ENCODE measurements around the gene LRG1. TPM values are rescaled to one million over a fixed set of nuclear protein-coding genes. Genes with fewer than 3 reads are reported as not detected.

Gene LRG1
- total and polyA plus RNA-seq, 9 of the 15 experiments (the other 6 are each of a cell fraction or from before 2014, with no cell fraction given): 1.5 to 11.9 (median 8.7) TPM

DNA sequence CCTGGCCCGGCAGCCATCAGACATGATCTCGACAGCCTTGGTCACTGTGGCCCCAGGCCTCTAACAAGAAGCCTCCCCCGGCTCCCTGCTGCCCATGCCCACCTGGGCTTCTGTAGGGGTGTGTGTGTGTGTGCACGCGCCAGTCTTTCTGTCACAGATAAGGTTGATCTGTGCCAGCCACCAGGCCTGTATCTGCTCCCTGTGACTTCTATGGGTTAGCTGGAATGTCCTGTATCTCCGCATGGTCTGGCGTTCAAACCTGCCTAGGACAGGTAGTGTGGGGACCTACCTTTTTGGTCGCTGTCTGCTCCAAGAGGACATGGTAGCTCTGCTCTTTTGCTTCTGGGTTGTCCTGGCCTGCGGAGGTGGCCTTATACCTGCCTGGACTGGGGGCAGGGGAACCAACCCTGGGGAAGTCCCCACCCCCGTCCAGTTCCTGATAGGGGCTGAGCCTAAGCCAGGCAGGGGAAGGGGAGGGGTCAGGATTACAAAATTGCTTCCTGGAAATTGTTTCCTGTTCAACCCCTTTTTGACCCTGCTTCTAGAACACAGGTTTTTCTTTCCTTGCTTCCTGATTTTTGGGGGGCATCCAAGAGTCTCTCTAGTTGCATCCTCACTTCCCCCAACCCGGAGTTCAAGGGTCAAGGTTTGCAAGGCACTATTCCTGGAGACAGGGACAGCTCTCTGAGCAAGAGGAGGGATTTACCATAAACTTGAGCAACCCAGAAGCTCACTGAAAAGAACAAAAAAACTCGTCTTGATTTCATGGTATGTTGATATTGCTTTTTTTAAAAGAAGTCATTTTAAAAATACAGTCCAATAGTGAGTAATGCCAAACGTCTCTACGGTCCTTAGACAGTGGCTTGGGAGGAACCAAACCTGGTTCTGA is at the start of gene LRG1 (continued):
- TF ChIP-seq CTBP1 (IDR thresholded peaks at IDR 0.05; ENCODE audit: borderline replicate concordance) (peak; percentile 59), ASH1L (IDR thresholded peaks at IDR 0.05; ENCODE audit: borderline replicate concordance, low read depth, partially characterized antibody) (peak; percentile 45), KDM4B (IDR thresholded peaks at IDR 0.05; ENCODE audit: borderline replicate concordance in 2 of 2, low read depth in 1 of 2) (no peak), NR0B1 (IDR thresholded peaks at IDR 0.05; ENCODE audit: partially characterized antibody) (no peak), NR2C2 (CRISPR knock-in tag; IDR thresholded peaks at IDR 0.05) (no peak), NR2C2 (tag; IDR thresholded peaks at IDR 0.05) (peak; percentile 98), E2F8 (IDR thresholded peaks at IDR 0.05; ENCODE audit: low read depth, partially characterized antibody) (peak; percentile 21), JUND (IDR thresholded peaks at IDR 0.05; ENCODE audit: borderline replicate concordance, low read depth, low read length) (0 out of 2 replicates have a peak, but pooled peaks have one; percentile 37), JUND (tag; IDR thresholded peaks at IDR 0.05; ENCODE audit: borderline replicate concordance, low read depth, low read length) (no peak; the same call in 2 of the 3 replicates), ZNF77 (CRISPR knock-in tag; IDR thresholded peaks at IDR 0.05) (no peak), BRD9 (IDR thresholded peaks at IDR 0.05; ENCODE audit: low read depth, partially characterized antibody) (no peak), RFX5 (IDR thresholded peaks at IDR 0.05; ENCODE audit: low read depth, low read length) (no peak), HEY1 (CRISPR knock-in tag; IDR thresholded peaks at IDR 0.05; ENCODE audit: borderline replicate concordance) (no peak)
- TF ChIP-seq, protein P1, sequence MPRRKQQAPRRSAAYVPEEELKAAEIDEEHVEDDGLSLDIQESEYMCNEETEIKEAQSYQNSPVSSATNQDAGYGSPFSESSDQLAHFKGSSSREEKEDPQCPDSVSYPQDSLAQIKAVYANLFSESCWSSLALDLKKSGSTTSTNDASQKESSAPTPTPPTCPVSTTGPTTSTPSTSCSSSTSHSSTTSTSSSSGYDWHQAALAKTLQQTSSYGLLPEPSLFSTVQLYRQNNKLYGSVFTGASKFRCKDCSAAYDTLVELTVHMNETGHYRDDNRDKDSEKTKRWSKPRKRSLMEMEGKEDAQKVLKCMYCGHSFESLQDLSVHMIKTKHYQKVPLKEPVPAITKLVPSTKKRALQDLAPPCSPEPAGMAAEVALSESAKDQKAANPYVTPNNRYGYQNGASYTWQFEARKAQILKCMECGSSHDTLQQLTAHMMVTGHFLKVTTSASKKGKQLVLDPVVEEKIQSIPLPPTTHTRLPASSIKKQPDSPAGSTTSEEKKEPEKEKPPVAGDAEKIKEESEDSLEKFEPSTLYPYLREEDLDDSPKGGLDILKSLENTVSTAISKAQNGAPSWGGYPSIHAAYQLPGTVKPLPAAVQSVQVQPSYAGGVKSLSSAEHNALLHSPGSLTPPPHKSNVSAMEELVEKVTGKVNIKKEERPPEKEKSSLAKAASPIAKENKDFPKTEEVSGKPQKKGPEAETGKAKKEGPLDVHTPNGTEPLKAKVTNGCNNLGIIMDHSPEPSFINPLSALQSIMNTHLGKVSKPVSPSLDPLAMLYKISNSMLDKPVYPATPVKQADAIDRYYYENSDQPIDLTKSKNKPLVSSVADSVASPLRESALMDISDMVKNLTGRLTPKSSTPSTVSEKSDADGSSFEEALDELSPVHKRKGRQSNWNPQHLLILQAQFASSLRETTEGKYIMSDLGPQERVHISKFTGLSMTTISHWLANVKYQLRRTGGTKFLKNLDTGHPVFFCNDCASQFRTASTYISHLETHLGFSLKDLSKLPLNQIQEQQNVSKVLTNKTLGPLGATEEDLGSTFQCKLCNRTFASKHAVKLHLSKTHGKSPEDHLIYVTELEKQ (CRISPR knock-in tag; IDR thresholded peaks at IDR 0.05): no peak
